HepG2 (cell line): ENCODE measurements around the gene SOBP. TPM values are rescaled to one million over a fixed set of nuclear protein-coding genes. Genes with fewer than 3 reads are reported as not detected.

Experiments used
- BATF2 ChIP-seq: sonication (generic); formaldehyde crosslinking; IDR thresholded peaks from 2 replicates; pipeline ENCODE4 v1.8.0; 2022; ENCODE audit warnings: mild to moderate bottlenecking, missing genetic modification reagents, moderate library complexity
- BCL3 ChIP-seq: sonication (generic); formaldehyde crosslinking; IDR thresholded peaks from 2 replicates; pipeline ENCODE4 v1.5.1; 2020; ENCODE audit warnings: mild to moderate bottlenecking, missing genetic modification reagents, moderate library complexity
- FOXA3 ChIP-seq: IDR thresholded peaks from 2 replicates; pipeline ENCODE4 v1.6.1; 2016; ENCODE audit warnings: missing genetic modification reagents, missing compliant biosample characterization
- FOXO1 ChIP-seq: sonication (generic); formaldehyde crosslinking; IDR thresholded peaks from 2 replicates; pipeline ENCODE4 v1.4.0; 2020; ENCODE audit warnings: missing genetic modification reagents
- HNRNPUL1 ChIP-seq: fragments of 200-400 bp; formaldehyde crosslinking; IDR thresholded peaks from 2 replicates; pipeline ENCODE4 v1.6.1; 2017; ENCODE audit warnings: low read depth, mild to moderate bottlenecking, low read length, moderate library complexity
- KDM1A ChIP-seq: IDR thresholded peaks from 2 replicates; pipeline ENCODE4 v1.6.1; 2016; ENCODE audit warnings: missing compliant biosample characterization
- NR2F2 ChIP-seq: IDR thresholded peaks from 2 replicates; pipeline ENCODE4 v1.6.1; 2012; ENCODE audit warnings: low read depth, inconsistent platforms, borderline replicate concordance
- POGK ChIP-seq: sonication (generic); formaldehyde crosslinking; conservative IDR thresholded peaks from 2 replicates; pipeline ENCODE4 v1.8.0; 2022; ENCODE audit warnings: mild to moderate bottlenecking, moderate library complexity, missing genetic modification reagents
- RCOR2 ChIP-seq: IDR thresholded peaks from 2 replicates; pipeline ENCODE4 v1.6.1; 2016; ENCODE audit warnings: missing biosample characterization, missing genetic modification reagents
- REST ChIP-seq, 2 experiments: IDR thresholded peaks; 2 replicates each; pipeline ENCODE4 v1.6.1; 2011 to 2012; ENCODE audit warnings: low read length in 2 of 2, borderline replicate concordance in 1 of 2, low read depth in 1 of 2, mild to moderate bottlenecking in 1 of 2, moderate library complexity in 1 of 2
- SKIL ChIP-seq: sonication (generic); formaldehyde crosslinking; IDR thresholded peaks from 2 replicates; pipeline ENCODE4 v1.8.0; 2022; ENCODE audit warnings: missing genetic modification reagents, mild to moderate bottlenecking, moderate library complexity, borderline replicate concordance
- ZGPAT ChIP-seq: IDR thresholded peaks from 2 replicates; pipeline ENCODE4 v1.6.1; 2016; ENCODE audit warnings: mild to moderate bottlenecking
- ZNF292 ChIP-seq: sonication (generic); formaldehyde crosslinking; IDR thresholded peaks from 2 replicates; pipeline ENCODE4 v1.8.1; 2022; ENCODE audit warnings: mild to moderate bottlenecking, low read depth, missing genetic modification reagents, borderline replicate concordance
- ZNF331 ChIP-seq: sonication (generic); formaldehyde crosslinking; IDR thresholded peaks from 2 replicates; pipeline ENCODE4 v1.4.0; 2020; ENCODE audit warnings: missing genetic modification reagents
- ZNF564 ChIP-seq: sonication (generic); formaldehyde crosslinking; IDR thresholded peaks from 2 replicates; pipeline ENCODE4 v1.8.1; 2023; ENCODE audit warnings: mild to moderate bottlenecking, missing genetic modification reagents
- ZNF570 ChIP-seq: sonication (generic); formaldehyde crosslinking; IDR thresholded peaks from 2 replicates; pipeline ENCODE4 v1.4.0; 2020; ENCODE audit warnings: mild to moderate bottlenecking, missing genetic modification reagents, borderline replicate concordance
- ZNF788 ChIP-seq: sonication (generic); formaldehyde crosslinking; IDR thresholded peaks from 2 replicates; pipeline ENCODE4 v1.5.0; 2020; ENCODE audit warnings: mild to moderate bottlenecking, missing genetic modification reagents, borderline replicate concordance
- ZZZ3 ChIP-seq: sonication (generic); formaldehyde crosslinking; IDR thresholded peaks from 2 replicates; pipeline ENCODE4 v1.4.0; 2020; ENCODE audit warnings: missing genetic modification reagents, mild to moderate bottlenecking, borderline replicate concordance
- polyA plus RNA-seq, 8 experiments: library from polyadenylated mRNA; depleted of rRNA in 3 of 8; stranded (reverse) in 7 of 8; unstranded in 1 of 8; fragments of >200 nt; fragmentation: Illumina TruSeq in 4 of 8; extraction: Trizol in 4 of 8; gene quantifications; 2 replicates each; pipeline versions ENCODE4 v1.2.1 to v1.2.3, GENCODE V29; 2011 to 2016; ENCODE audit warnings: low read depth in 4 of 8, missing spikeins in 1 of 8, mixed read lengths in 1 of 8; ENCODE audit not compliant: insufficient read depth in 1 of 8
- total RNA-seq, 5 experiments: library from RNA; depleted of rRNA; stranded (reverse); fragments of >200 nt; fragmentation: Illumina TruSeq; extraction: Trizol; gene quantifications; 2 replicates each; pipeline ENCODE4 v1.2.3, GENCODE V29; 2016; ENCODE audit warnings: low read depth in 1 of 5

Gene SOBP
- total and polyA plus RNA-seq, 2 of the 13 experiments (the other 11 are each of a cell fraction or from before 2014, with no cell fraction given), result 1.5 to 6.9 TPM

- 0 out of 2 replicates have a peak, but pooled peaks have one; percentile 23 for TF ChIP-seq POGK (CRISPR knock-in tag)
- peak; percentile 94 for TF ChIP-seq SKIL (CRISPR knock-in tag)
- peak; percentile 57; the same call in 1 of the 2 replicates for TF ChIP-seq ZNF564 (CRISPR knock-in tag)
- no peak for TF ChIP-seq ZNF570 (CRISPR knock-in tag)
- peak; percentile 85 for TF ChIP-seq RCOR2 (CRISPR knock-in tag)
- peak; percentile 91 for TF ChIP-seq FOXO1
- no peak for TF ChIP-seq BATF2 (CRISPR knock-in tag)
- peak; percentile 93 for TF ChIP-seq ZGPAT (CRISPR knock-in tag)
- peak; percentile 78; the same call in 1 of the 2 replicates for TF ChIP-seq NR2F2
- TF ChIP-seq FOXA3 (CRISPR knock-in tag), result peak; percentile 96
- peak; percentile 80 for TF ChIP-seq BCL3
- peak in 1 of 2 experiments; percentile 68; a peak in 1 of 4 replicates for TF ChIP-seq REST (IDR thresholded peaks at IDR 0.05; ENCODE audit: borderline replicate concordance in 1 of 2, low read depth in 1 of 2, low read length in 2 of 2)
- TF ChIP-seq HNRNPUL1, result 0 out of 2 replicates have a peak, but pooled peaks have one; percentile 32
- peak; percentile 74 for TF ChIP-seq ZNF292 (CRISPR knock-in tag)
- peak; percentile 94 for TF ChIP-seq ZNF331
- peak; percentile 69; the same call in 1 of the 2 replicates for TF ChIP-seq ZNF788 (CRISPR knock-in tag)
- TF ChIP-seq ZZZ3 (CRISPR knock-in tag), result no peak
- TF ChIP-seq KDM1A (CRISPR knock-in tag), result peak; percentile 63; the same call in 1 of the 2 replicates
Measured at GRCh38 chr6:107540465-107540857, 50.5 kb downstream of the SOBP start (continued).
